Skin of body (tissue), 2 donors: ENCODE results near the gene TTL. TPM values are rescaled to one million over a fixed set of nuclear protein-coding genes. Genes with fewer than 3 reads are reported as not detected.
"Not testable (repeated sequence)": the region's sequence is repeated elsewhere in the genome, so short reads cannot be mapped to it uniquely, and the experiment has no call there.

Source experiments
- DNase-seq: peaks from one replicate; lab custom pipeline; 2025; lab: John Stamatoyannopoulos, UW
- total RNA-seq: library from RNA; depleted of rRNA; stranded (reverse); fragments of >200 nt; gene quantifications from one replicate; pipeline ENCODE4 v1.2.3, GENCODE V29; 2014

TTL gene
- 16.0 TPM for total RNA-seq

- DNase-seq, result peak; percentile 30
Measured at GRCh38 chr2:112481528-112482233, at the start of gene TTL. Gene TTL, plus strand, starts transcription at chr2:112482156. Its CDS starts 189 bp downstream, at chr2:112482345.

- DNase-seq, result not testable (repeated sequence)
Measured at GRCh38 chr2:112432390-112432734, 49.6 kb upstream of the TTL start.

GRCh38 chr2:112432735-112433479 lies 49.0 kb upstream of the TTL start:
- not testable (repeated sequence) for DNase-seq

GRCh38 chr2:112433480-112433879 lies 48.5 kb upstream of the TTL start, which contains the start of gene RGPD8:
Gene RGPD8, minus strand, starts transcription at chr2:112433645. Its CDS starts 192 bp downstream, at chr2:112433453.
- DNase-seq, result not testable (repeated sequence)

GRCh38 chr2:112433932-112434730 lies 47.8 kb upstream of the TTL start:
- no peak for DNase-seq

- DNase-seq, result not testable (repeated sequence)
Measured at GRCh38 chr2:112434890-112435715, 46.9 kb upstream of the TTL start.

GRCh38 chr2:112435716-112436431 lies 46.1 kb upstream of the TTL start:
- not testable (repeated sequence) for DNase-seq

- not testable (repeated sequence) for DNase-seq
Measured at GRCh38 chr2:112436993-112437392, 45.0 kb upstream of the TTL start.

GRCh38 chr2:112437405-112437831 lies 44.5 kb upstream of the TTL start:
- DNase-seq, result not testable (repeated sequence)

- not testable (repeated sequence) for DNase-seq
Measured at GRCh38 chr2:112438603-112439261, 43.2 kb upstream of the TTL start.

GRCh38 chr2:112444256-112444655 lies 37.7 kb upstream of the TTL start:
- not testable (repeated sequence) for DNase-seq

- no peak for DNase-seq
Measured at GRCh38 chr2:112449854-112450253, 32.1 kb upstream of the TTL start.

GRCh38 chr2:112451317-112451716 lies 30.6 kb upstream of the TTL start:
- no peak for DNase-seq

- no peak for DNase-seq
Measured at GRCh38 chr2:112454586-112454985, 27.4 kb upstream of the TTL start.

GRCh38 chr2:112459372-112459771 lies 22.6 kb upstream of the TTL start:
- DNase-seq, result no peak

- DNase-seq, result no peak
Measured at GRCh38 chr2:112462178-112462577, 19.8 kb upstream of the TTL start.

- DNase-seq, result no peak
Measured at GRCh38 chr2:112463256-112463655, 18.7 kb upstream of the TTL start.

- DNase-seq, result no peak
Measured at GRCh38 chr2:112465382-112465781, 16.6 kb upstream of the TTL start.

- DNase-seq, result no peak
Measured at GRCh38 chr2:112472547-112473263, 9.3 kb upstream of the TTL start.
